HepG2 (cell line): ENCODE data around the gene METRN. TPM values are rescaled to one million over a fixed set of nuclear protein-coding genes. Genes with fewer than 3 reads are reported as not detected.

Experiments used
- CBX1 ChIP-seq: IDR thresholded peaks from one replicate; pipeline ENCODE4 v1.6.1; 2016; ENCODE audit warnings: antibody characterized with exemption, low read depth
- CBX2 ChIP-seq, 2 experiments: fragments of 200-600 bp in 1 of 2; sonication (generic); formaldehyde crosslinking in 1 of 2; IDR thresholded peaks; 2 replicates each; pipeline versions ENCODE4 v1.7.0 to v1.8.1; 2018 to 2022; ENCODE audit warnings: low read depth in 2 of 2, low read length in 1 of 2, mild to moderate bottlenecking in 1 of 2, missing genetic modification reagents in 1 of 2
- ELF3 ChIP-seq: IDR thresholded peaks from 2 replicates; pipeline ENCODE4 v1.6.1; 2016; ENCODE audit warnings: missing genetic modification reagents, missing compliant biosample characterization
- FLYWCH1 ChIP-seq: sonication (generic); formaldehyde crosslinking; IDR thresholded peaks from 2 replicates; pipeline ENCODE4 v1.8.1; 2023; ENCODE audit warnings: mild to moderate bottlenecking, missing genetic modification reagents
- HDAC6 ChIP-seq: fragments of 200-600 bp; sonication (generic); IDR thresholded peaks from 2 replicates; pipeline ENCODE4 v1.7.0; 2017; ENCODE audit warnings: mild to moderate bottlenecking, antibody characterized with exemption, low read length, low read depth
- KLF9 ChIP-seq: IDR thresholded peaks from 2 replicates; pipeline ENCODE4 v1.6.1; 2016; ENCODE audit warnings: low read depth
- SMAD1 ChIP-seq: sonication (generic); formaldehyde crosslinking; IDR thresholded peaks from 2 replicates; pipeline ENCODE4 v1.4.0; 2020; ENCODE audit warnings: missing genetic modification reagents, low read depth, mild to moderate bottlenecking, borderline replicate concordance
- SNAI1 ChIP-seq: sonication (generic); formaldehyde crosslinking; IDR thresholded peaks from 2 replicates; pipeline ENCODE4 v1.5.0; 2020; ENCODE audit warnings: mild to moderate bottlenecking, missing genetic modification reagents, borderline replicate concordance
- polyA plus RNA-seq, 8 experiments: library from polyadenylated mRNA; depleted of rRNA in 3 of 8; stranded (reverse) in 7 of 8; unstranded in 1 of 8; fragments of >200 nt; fragmentation: Illumina TruSeq in 4 of 8; extraction: Trizol in 4 of 8; gene quantifications; 2 replicates each; pipeline versions ENCODE4 v1.2.1 to v1.2.3, GENCODE V29; 2011 to 2016; ENCODE audit warnings: low read depth in 4 of 8, missing spikeins in 1 of 8, mixed read lengths in 1 of 8; ENCODE audit not compliant: insufficient read depth in 1 of 8
- total RNA-seq, 5 experiments: library from RNA; depleted of rRNA; stranded (reverse); fragments of >200 nt; fragmentation: Illumina TruSeq; extraction: Trizol; gene quantifications; 2 replicates each; pipeline ENCODE4 v1.2.3, GENCODE V29; 2016; ENCODE audit warnings: low read depth in 1 of 5
- TF ChIP-seq, protein P1 (sequence below): sonication (generic); formaldehyde crosslinking; IDR thresholded peaks from 2 replicates; pipeline ENCODE4 v1.9.0; 2021; ENCODE audit warnings: mild to moderate bottlenecking, missing genetic modification reagents

METRN gene
- total and polyA plus RNA-seq, 2 of the 13 experiments (the other 11 are each of a cell fraction or from before 2014, with no cell fraction given): 25.5 to 46.1 TPM

DNA sequence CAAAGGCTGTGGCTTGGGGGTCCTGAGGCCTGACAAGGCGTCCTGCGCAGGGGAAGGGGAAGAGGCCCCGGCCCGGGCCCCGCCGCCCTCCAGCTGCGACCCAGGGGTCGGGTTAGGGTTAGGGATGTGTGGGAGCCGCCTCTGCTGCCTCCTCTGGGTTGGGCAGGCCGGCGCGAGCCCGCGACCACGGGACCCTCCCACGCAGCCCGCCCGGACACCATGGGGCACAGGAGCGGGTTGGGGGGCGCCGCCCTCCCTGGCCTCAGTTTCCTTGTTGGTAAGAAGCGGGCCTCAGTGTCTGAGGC, 25.5 kb downstream of the METRN start (continued):
- TF ChIP-seq, protein P1, sequence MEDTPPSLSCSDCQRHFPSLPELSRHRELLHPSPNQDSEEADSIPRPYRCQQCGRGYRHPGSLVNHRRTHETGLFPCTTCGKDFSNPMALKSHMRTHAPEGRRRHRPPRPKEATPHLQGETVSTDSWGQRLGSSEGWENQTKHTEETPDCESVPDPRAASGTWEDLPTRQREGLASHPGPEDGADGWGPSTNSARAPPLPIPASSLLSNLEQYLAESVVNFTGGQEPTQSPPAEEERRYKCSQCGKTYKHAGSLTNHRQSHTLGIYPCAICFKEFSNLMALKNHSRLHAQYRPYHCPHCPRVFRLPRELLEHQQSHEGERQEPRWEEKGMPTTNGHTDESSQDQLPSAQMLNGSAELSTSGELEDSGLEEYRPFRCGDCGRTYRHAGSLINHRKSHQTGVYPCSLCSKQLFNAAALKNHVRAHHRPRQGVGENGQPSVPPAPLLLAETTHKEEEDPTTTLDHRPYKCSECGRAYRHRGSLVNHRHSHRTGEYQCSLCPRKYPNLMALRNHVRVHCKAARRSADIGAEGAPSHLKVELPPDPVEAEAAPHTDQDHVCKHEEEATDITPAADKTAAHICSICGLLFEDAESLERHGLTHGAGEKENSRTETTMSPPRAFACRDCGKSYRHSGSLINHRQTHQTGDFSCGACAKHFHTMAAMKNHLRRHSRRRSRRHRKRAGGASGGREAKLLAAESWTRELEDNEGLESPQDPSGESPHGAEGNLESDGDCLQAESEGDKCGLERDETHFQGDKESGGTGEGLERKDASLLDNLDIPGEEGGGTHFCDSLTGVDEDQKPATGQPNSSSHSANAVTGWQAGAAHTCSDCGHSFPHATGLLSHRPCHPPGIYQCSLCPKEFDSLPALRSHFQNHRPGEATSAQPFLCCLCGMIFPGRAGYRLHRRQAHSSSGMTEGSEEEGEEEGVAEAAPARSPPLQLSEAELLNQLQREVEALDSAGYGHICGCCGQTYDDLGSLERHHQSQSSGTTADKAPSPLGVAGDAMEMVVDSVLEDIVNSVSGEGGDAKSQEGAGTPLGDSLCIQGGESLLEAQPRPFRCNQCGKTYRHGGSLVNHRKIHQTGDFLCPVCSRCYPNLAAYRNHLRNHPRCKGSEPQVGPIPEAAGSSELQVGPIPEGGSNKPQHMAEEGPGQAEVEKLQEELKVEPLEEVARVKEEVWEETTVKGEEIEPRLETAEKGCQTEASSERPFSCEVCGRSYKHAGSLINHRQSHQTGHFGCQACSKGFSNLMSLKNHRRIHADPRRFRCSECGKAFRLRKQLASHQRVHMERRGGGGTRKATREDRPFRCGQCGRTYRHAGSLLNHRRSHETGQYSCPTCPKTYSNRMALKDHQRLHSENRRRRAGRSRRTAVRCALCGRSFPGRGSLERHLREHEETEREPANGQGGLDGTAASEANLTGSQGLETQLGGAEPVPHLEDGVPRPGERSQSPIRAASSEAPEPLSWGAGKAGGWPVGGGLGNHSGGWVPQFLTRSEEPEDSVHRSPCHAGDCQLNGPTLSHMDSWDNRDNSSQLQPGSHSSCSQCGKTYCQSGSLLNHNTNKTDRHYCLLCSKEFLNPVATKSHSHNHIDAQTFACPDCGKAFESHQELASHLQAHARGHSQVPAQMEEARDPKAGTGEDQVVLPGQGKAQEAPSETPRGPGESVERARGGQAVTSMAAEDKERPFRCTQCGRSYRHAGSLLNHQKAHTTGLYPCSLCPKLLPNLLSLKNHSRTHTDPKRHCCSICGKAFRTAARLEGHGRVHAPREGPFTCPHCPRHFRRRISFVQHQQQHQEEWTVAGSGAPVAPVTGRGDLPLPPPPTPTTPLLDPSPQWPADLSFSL: no peak
- TF ChIP-seq CBX2 (IDR thresholded peaks at IDR 0.05; ENCODE audit: low read depth, low read length) (no peak), CBX2 (CRISPR knock-in tag; IDR thresholded peaks at IDR 0.05; ENCODE audit: low read depth) (no peak), SNAI1 (CRISPR knock-in tag) (0 out of 2 replicates have a peak, but pooled peaks have one; percentile 7), ELF3 (CRISPR knock-in tag) (no peak), CBX1 (no peak), FLYWCH1 (CRISPR knock-in tag) (no peak), KLF9 (CRISPR knock-in tag) (no peak), HDAC6 (no peak), SMAD1 (0 out of 2 replicates have a peak, but pooled peaks have one; percentile 1)
